ENCODE measurements around the gene KAZN.

- TF ChIP-seq CTCF (IDR thresholded peaks at IDR 0.05) (no peak), MAZ (IDR thresholded peaks at IDR 0.05; ENCODE audit: borderline replicate concordance, low read depth, low read length) (no peak), JUNB (IDR thresholded peaks at IDR 0.05) (no peak), RAD21 (conservative IDR thresholded peaks at IDR 0.05 in 1 of 2, IDR thresholded peaks at IDR 0.05 in 1 of 2) (no peak), ZC3H11A (IDR thresholded peaks at IDR 0.05) (no peak), EHMT2 (IDR thresholded peaks at IDR 0.05; ENCODE audit: low read depth) (no peak), EP300 (IDR thresholded peaks at IDR 0.05) (no peak)
These were observed 24.6 kb downstream of the KAZN start for GRCh38 chr1:14623090-14623489.

Data from A549 (cell line).